Activated naive CD4-positive, alpha-beta T cell treated with anti-CD3 and anti-CD28 coated beads for 36 hours (primary cell): ENCODE results near the gene CUBN. TPM values are rescaled to one million over a fixed set of nuclear protein-coding genes. Genes with fewer than 3 reads are reported as not detected.

Experiments used
- CTCF ChIA-PET: fragments of 350-600 bp; sonication (Branson Sonifier 250); formaldehyde crosslinking; loops from one replicate; lab custom pipeline; 2021; ENCODE audit warnings: antibody characterized with exemption; lab: Charles Lee
- DNase-seq: peaks from one replicate; pipeline ENCODE4 v3.0.0-alpha.2; 2020
- H3K27ac Mint-ChIP-seq: one replicate; pipeline ENCODE4 v1.8.0; 2021; ENCODE audit warnings: mild to moderate bottlenecking, mixed read lengths
- H3K27me3 Mint-ChIP-seq: one replicate; pipeline ENCODE4 v1.8.0; 2021; ENCODE audit warnings: low read depth, mixed read lengths
- H3K36me3 Mint-ChIP-seq: one replicate; pipeline ENCODE4 v1.8.0; 2021; ENCODE audit warnings: low read depth, mixed read lengths
- H3K4me1 Mint-ChIP-seq: one replicate; pipeline ENCODE4 v1.8.0; 2021; ENCODE audit warnings: low read depth, mixed read lengths
- H3K4me3 Mint-ChIP-seq: one replicate; pipeline ENCODE4 v1.8.0; 2021; ENCODE audit warnings: mild to moderate bottlenecking, moderate library complexity, mixed read lengths
- H3K9me3 Mint-ChIP-seq: one replicate; pipeline ENCODE4 v1.8.0; 2021; ENCODE audit warnings: mixed read lengths
- intact Hi-C: fragments of 100-400 bp; cut with micrococcal nuclease; formaldehyde crosslinking; loops from one replicate; pipeline ENCODE4 v1.15.1; 2023
- total RNA-seq, 2 experiments: library from RNA; stranded (reverse); gene quantifications; one replicate each; pipeline ENCODE4 v1.2.3, GENCODE V29; 2021

The CUBN gene
- total RNA-seq, 2 experiments from 2014 or later = 0.37 to 0.41 TPM

DNA sequence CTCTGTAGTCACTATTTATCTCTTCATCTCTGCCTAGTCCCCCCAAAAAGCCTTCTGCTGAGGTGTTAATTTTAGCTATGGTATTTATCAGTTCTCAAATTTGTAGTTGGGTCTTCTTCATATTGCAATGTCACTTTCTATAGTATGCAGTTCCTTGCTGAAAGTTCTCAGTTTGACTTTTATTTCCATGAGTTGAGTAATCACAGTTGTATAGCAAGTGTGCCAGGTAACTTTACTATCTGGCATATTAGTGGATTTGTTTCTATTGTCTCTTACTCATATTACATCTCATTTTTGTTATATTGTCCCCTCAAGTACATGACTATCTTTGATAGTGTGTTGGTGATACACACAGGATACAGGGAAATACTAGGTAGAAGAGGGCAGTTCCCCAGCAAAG lies 152.8 kb downstream of the CUBN start:
- intact Hi-C loops = no loop called here
- H3K4me1 Mint-ChIP-seq = peaks cover 10% of the 10 kb centered on the region
- H3K27ac Mint-ChIP-seq = no peak overlapping the region
- CTCF ChIA-PET = no interaction called here
- peaks cover 2% of the 10 kb centered on the region for H3K9me3 Mint-ChIP-seq
- no peaks in the 10 kb centered on the region for H3K27me3 Mint-ChIP-seq
- no peak overlapping the region for H3K4me3 Mint-ChIP-seq
- no peak for DNase-seq
- H3K36me3 Mint-ChIP-seq = peaks cover 9% of the 10 kb centered on the region

GRCh38 chr10:16975188-16975587 lies 154.4 kb downstream of the CUBN start:
- intact Hi-C loops = no loop called here
- Mint-ChIP-seq H3K27me3 (no peaks in the 10 kb centered on the region), H3K27ac (no peak overlapping the region), H3K9me3 (peaks cover 2% of the 10 kb centered on the region), H3K4me3 (no peak overlapping the region), H3K4me1 (peaks cover 10% of the 10 kb centered on the region), H3K36me3 (peaks cover 1% of the 10 kb centered on the region)
- CTCF ChIA-PET = interaction anchor here (0.6 to 0.7 kb wide), 2 partner anchors 13 to 115 kb away, joined by 3 to 5 read pairs; no protein-coding TSS in a partner anchor
- DNase-seq = no peak

GRCh38 chr10:16968416-16969041 lies 161.1 kb downstream of the CUBN start:
- peaks cover 1% of the 10 kb centered on the region for H3K36me3 Mint-ChIP-seq
- peaks cover 14% of the 10 kb centered on the region for H3K4me1 Mint-ChIP-seq
- no peak overlapping the region for H3K27ac Mint-ChIP-seq
- no peaks in the 10 kb centered on the region for H3K27me3 Mint-ChIP-seq
- CTCF ChIA-PET = no interaction called here
- H3K9me3 Mint-ChIP-seq = peaks cover 2% of the 10 kb centered on the region
- H3K4me3 Mint-ChIP-seq = no peak overlapping the region
- intact Hi-C loops = no loop called here
- DNase-seq = no peak

DNA sequence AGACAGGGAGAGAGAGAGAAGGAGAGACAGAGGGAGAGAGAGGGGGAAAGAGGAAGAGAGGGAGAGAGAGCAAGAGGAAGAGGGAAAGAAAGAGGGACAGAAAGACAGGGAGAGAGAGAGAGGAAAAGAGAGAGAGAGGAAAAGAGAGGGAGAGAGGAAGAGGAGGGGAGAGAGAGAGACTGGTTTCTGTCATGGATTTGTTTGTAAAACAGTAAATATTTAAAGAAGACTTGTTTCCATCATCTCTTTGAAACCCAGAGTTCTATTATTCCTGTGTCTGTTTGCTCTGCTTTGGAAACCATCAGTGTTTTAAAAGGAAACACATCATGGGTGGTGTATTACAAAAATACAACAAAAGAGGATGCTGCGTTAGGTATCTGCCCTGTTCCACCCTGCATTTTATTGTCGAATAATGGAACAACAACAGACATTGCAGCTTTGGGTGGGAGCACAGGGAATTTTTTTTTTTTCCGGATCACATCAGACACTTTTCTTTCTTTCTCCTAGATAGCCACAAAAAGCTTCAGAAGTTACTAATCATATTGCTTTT lies 161.7 kb downstream of the CUBN start:
- Mint-ChIP-seq H3K4me1 (peaks cover 14% of the 10 kb centered on the region), H3K27me3 (no peaks in the 10 kb centered on the region), H3K36me3 (peaks cover 1% of the 10 kb centered on the region), H3K27ac (no peak overlapping the region), H3K4me3 (no peak overlapping the region), H3K9me3 (peaks cover 2% of the 10 kb centered on the region)
- intact Hi-C loops = no loop called here
- CTCF ChIA-PET = interaction anchor here (0.5 to 0.7 kb wide), 2 partner anchors 16 to 858 kb away, joined by 5 to 6 read pairs; no protein-coding TSS in a partner anchor
- no peak for DNase-seq

GRCh38 chr10:16966991-16967865 lies 162.4 kb downstream of the CUBN start:
- no peak for DNase-seq
- intact Hi-C loops = no loop called here

GRCh38 chr10:16965740-16966447 lies 163.7 kb downstream of the CUBN start:
- DNase-seq = no peak
- Mint-ChIP-seq H3K36me3 (no peaks in the 10 kb centered on the region), H3K9me3 (no peaks in the 10 kb centered on the region), H3K27me3 (no peaks in the 10 kb centered on the region), H3K4me1 (peaks cover 14% of the 10 kb centered on the region), H3K4me3 (no peak overlapping the region), H3K27ac (no peak overlapping the region)
- CTCF ChIA-PET = no interaction called here
- intact Hi-C loops = no loop called here

More at GRCh38 chr10:16966991-16967865, 162.4 kb downstream of the CUBN start:
- H3K36me3 Mint-ChIP-seq = peaks cover 1% of the 10 kb centered on the region
- H3K4me3 Mint-ChIP-seq = no peak overlapping the region
- peaks cover 14% of the 10 kb centered on the region for H3K4me1 Mint-ChIP-seq
- no peaks in the 10 kb centered on the region for H3K9me3 Mint-ChIP-seq
- CTCF ChIA-PET = interaction anchor here (0.5 to 0.7 kb wide), 2 partner anchors 16 to 858 kb away, joined by 5 to 6 read pairs; no protein-coding TSS in a partner anchor
- no peaks in the 10 kb centered on the region for H3K27me3 Mint-ChIP-seq
- no peak overlapping the region for H3K27ac Mint-ChIP-seq

GRCh38 chr10:16965344-16965616 lies 164.3 kb downstream of the CUBN start:
- Mint-ChIP-seq H3K36me3 (no peaks in the 10 kb centered on the region), H3K4me3 (no peak overlapping the region), H3K27ac (no peak overlapping the region), H3K27me3 (no peaks in the 10 kb centered on the region), H3K9me3 (no peaks in the 10 kb centered on the region), H3K4me1 (peaks cover 14% of the 10 kb centered on the region)
- CTCF ChIA-PET = no interaction called here
- intact Hi-C loops = no loop called here
- DNase-seq = no peak

DNA sequence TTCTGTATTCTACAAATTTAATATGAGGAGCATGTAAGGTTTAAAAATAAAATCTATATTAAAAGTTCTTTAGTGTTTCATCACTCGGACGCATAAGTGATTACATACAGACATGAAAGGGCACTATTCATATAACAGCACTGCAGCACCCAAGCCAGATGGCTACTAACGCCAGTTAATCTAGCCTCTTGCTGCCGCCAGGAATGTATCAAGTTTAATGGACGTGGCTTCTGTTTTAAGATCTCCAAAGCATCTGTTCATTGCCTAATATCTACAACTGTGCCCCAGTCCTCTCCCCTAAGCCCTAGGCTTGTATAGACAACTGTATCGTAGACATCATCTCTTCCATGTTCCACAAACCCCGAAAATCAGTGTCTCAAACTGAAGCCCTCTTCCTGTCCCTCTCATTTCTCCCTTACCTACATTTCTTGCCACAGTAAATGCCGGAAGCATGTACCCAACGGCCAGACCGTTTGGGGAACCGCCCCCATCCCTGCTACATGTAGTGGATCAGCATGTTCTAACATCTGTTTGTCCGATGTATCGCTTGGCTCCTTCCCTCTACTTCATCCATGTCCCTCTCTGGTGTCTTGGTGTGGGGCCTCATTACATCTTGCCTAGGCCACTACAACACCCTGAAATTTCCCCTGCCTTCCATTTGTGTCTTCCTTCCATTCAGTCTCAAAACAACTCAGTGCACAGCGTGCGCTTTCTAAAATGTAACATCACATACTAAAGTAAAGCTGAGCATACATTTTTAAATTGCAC lies 164.9 kb downstream of the CUBN start:
- Mint-ChIP-seq H3K4me3 (no peak overlapping the region), H3K9me3 (no peaks in the 10 kb centered on the region), H3K36me3 (no peaks in the 10 kb centered on the region), H3K27ac (no peak overlapping the region), H3K27me3 (no peaks in the 10 kb centered on the region), H3K4me1 (peaks cover 14% of the 10 kb centered on the region)
- no peak for DNase-seq
- CTCF ChIA-PET = no interaction called here
- intact Hi-C loops = no loop called here

GRCh38 chr10:16960551-16960950 lies 169.1 kb downstream of the CUBN start:
- H3K36me3 Mint-ChIP-seq = no peaks in the 10 kb centered on the region
- no peak overlapping the region for H3K4me3 Mint-ChIP-seq
- intact Hi-C loops = no loop called here
- DNase-seq = no peak
- H3K27me3 Mint-ChIP-seq = no peaks in the 10 kb centered on the region
- no peaks in the 10 kb centered on the region for H3K4me1 Mint-ChIP-seq
- no peaks in the 10 kb centered on the region for H3K9me3 Mint-ChIP-seq
- CTCF ChIA-PET = interaction anchor here (1.1 kb wide), 1 partner anchor 15 kb away, joined by 3 read pairs; no protein-coding TSS in a partner anchor
- H3K27ac Mint-ChIP-seq = no peak overlapping the region

- Mint-ChIP-seq H3K4me3 (no peak overlapping the region), H3K9me3 (no peaks in the 10 kb centered on the region), H3K36me3 (no peaks in the 10 kb centered on the region), H3K27me3 (no peaks in the 10 kb centered on the region), H3K27ac (no peak overlapping the region), H3K4me1 (peaks cover 5% of the 10 kb centered on the region)
- DNase-seq = no peak
- intact Hi-C loops = no loop called here
- CTCF ChIA-PET = no interaction called here
Measured at GRCh38 chr10:16957038-16957437, 172.6 kb downstream of the CUBN start.

DNA sequence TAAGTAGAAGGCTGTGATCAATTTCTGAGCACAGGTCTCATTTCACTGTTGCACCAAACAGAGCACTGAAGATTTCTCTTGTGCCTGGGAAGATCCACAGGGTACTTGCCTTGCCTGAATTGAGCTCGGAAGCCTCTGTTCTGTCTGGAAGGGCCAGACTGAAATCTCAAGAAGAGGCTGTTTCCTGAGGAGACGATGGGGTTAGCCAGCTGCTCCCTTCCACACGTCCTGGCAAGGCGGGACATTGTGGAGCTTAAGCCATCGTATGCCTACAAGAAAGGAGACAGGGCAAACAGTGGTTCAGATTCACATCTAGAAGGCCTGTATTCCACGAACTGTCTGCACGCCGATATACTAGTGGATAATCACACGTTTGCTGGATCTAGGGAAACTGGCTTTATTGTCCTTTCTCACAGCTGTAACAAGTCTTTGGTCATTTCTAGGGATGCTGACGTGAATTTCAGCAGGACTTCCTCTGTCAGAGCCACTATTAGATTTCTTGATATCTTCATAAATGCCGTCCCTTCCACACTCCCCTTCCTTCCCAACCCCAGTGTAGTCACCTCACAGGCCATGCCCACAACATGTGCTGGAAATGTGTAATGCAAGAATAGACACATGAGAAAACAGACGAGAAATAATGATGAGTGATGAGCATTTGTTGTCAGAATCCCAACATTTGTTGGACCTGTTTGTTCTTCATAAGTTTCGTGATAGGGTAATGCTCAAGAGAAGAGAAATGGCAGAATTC lies 175.2 kb downstream of the CUBN start:
- DNase-seq = no peak
- no peaks in the 10 kb centered on the region for H3K9me3 Mint-ChIP-seq
- H3K27ac Mint-ChIP-seq = no peak overlapping the region
- no peaks in the 10 kb centered on the region for H3K36me3 Mint-ChIP-seq
- peaks cover 11% of the 10 kb centered on the region for H3K4me1 Mint-ChIP-seq
- CTCF ChIA-PET = no interaction called here
- intact Hi-C loops = no loop called here
- no peak overlapping the region for H3K4me3 Mint-ChIP-seq
- H3K27me3 Mint-ChIP-seq = no peaks in the 10 kb centered on the region
